Heart left ventricle (tissue), 16 donors: ENCODE measurements around the gene PERM1. TPM values are rescaled to one million over a fixed set of nuclear protein-coding genes. Genes with fewer than 3 reads are reported as not detected.

Experiments used
- ATAC-seq, 4 donors: fragments of 200-7000 bp; cut with Tn5 transposase; one replicate each; pipeline ENCODE4 v1.9.1; 2020 to 2022; ENCODE audit warnings: moderate library complexity in 4 of 4, mild to moderate bottlenecking in 3 of 4, moderate number of reproducible peaks in 1 of 4
- DNase-seq, 5 donors: peaks; one replicate each; pipeline ENCODE4 v3.0.0-alpha.2; 2020
- H3K27ac ChIP-seq, 12 donors: fragments of 200-600 bp; sonication (generic) in 4 of 12; one replicate each; pipeline versions ENCODE4 v1.5.0 to v1.8.0; 2016 to 2022; ENCODE audit warnings: mild to moderate bottlenecking in 2 of 12
- H3K27me3 ChIP-seq, 9 donors: fragments of 200-600 bp; sonication (generic) in 2 of 9; one replicate each; pipeline versions ENCODE4 v1.5.1 to v1.8.0; 2016 to 2022; ENCODE audit warnings: mild to moderate bottlenecking in 3 of 9
- H3K36me3 ChIP-seq, 9 donors: fragments of 200-600 bp; sonication (generic) in 2 of 9; one replicate each; pipeline versions ENCODE4 v1.5.0 to v1.8.0; 2018 to 2022; ENCODE audit warnings: mild to moderate bottlenecking in 2 of 9
- H3K4me1 ChIP-seq, 12 donors: fragments of 200-600 bp; sonication (generic) in 4 of 12; one replicate each; pipeline versions ENCODE4 v1.5.0 to v1.8.0; 2016 to 2022; ENCODE audit warnings: mild to moderate bottlenecking in 3 of 12
- H3K4me3 ChIP-seq, 12 donors: fragments of 200-600 bp; sonication (generic) in 4 of 12; one replicate each; pipeline versions ENCODE4 v1.5.0 to v1.8.0; 2017 to 2022; ENCODE audit warnings: mild to moderate bottlenecking in 9 of 12, moderate library complexity in 4 of 12
- H3K9me3 ChIP-seq, 12 donors: fragments of 200-600 bp; sonication (generic) in 4 of 12; one replicate each; pipeline versions ENCODE4 v1.5.0 to v1.8.0; 2016 to 2022; ENCODE audit warnings: mild to moderate bottlenecking in 1 of 12
- POLR2A ChIP-seq, 2 donors: fragments of 450-650 bp; IDR thresholded peaks; one replicate each; pipeline ENCODE4 v1.6.1; 2017; ENCODE audit warnings: antibody characterized with exemption in 2 of 2, mild to moderate bottlenecking in 2 of 2, moderate library complexity in 2 of 2
- WGBS, 4 donors: extraction: QIAGEN DNeasy Blood & Tissue Kit in 2 of 4; methylation state at CpG; one replicate each; pipeline versions ENCODE4 v1.1.5 to v1.1.7; 2013 to 2018; 5-methylcytosine and 5-hydroxymethylcytosine counted together
- intact Hi-C, 10 donors: fragments of 100-400 bp; cut with DNase I; formaldehyde crosslinking; loops; one replicate each; pipeline versions ENCODE4 v1.11.1 to v1.14.2; 2022
- polyA plus RNA-seq, 2 donors: library from polyadenylated mRNA; stranded (reverse); fragments of 200-250 nt; gene quantifications; one replicate each; pipeline ENCODE4 v1.2.3, GENCODE V29; 2013
- total RNA-seq, 9 donors: library from RNA; depleted of rRNA in 2 of 9; stranded (reverse); fragments of >200 nt in 2 of 9; fragmentation: NEBNext Ultra II Directional in 3 of 9; extraction: Animal tissue kit (Norgen Biotek cat#: 25700) in 3 of 9; gene quantifications; one replicate each; pipeline versions ENCODE4 v1.1.0 to v1.2.4, GENCODE V29; 2016 to 2023
- TF ChIP-seq, protein P1 (sequence below), 12 donors: fragments of 200-600 bp; sonication (generic) in 4 of 12; IDR thresholded peaks; one replicate each; pipeline versions ENCODE4 v1.5.0 to v1.8.0; 2018 to 2022; ENCODE audit warnings: antibody characterized with exemption in 12 of 12, mild to moderate bottlenecking in 5 of 12
- donor health status: ischemic (EF 13 %, LVEDD 7.1; RV severe dilation, severe dysfunction).
- donor health status: healthy with polysubstance abuse.
- donor health status: DM: no; HTN: yes; CAD: no.
- donor health status: DM: no; HTN: no; CAD: no.
- donor health status: ischemic (EF 25% LVEDD 6.9; RV normal size, moderate dysfunction).
- donor health status: ischemic (EF 25% LVEDD 5.7; RV mildly dilated, moderate dysfunction).
- donor health status: healthy.
- donor health status: DM: yes; HTN: yes; CAD: no.
- donor health status: ischemic (EF 35%, LVEDD 5.7; RV mildly dilated, moderate dysfunction).
- donor health status: nonischemic (EF 11% LVEDD 7.7; RV severe dilation, severe dysfunction).
- donor health status: DM: yes; HTN: yes; CAD: no.
- donor health status: PGD.
- donor health status: ischemic (EF 29% LVEDD 5.4; RV normal size, mild dysfunction).
- donor health status: nonischemic (EF 23%, LVEDD 6.1; RV moderate dilation, normal function).

The PERM1 gene
- total and polyA plus RNA-seq, 11 donors: 52.8 to 353 (median 104) TPM

DNA sequence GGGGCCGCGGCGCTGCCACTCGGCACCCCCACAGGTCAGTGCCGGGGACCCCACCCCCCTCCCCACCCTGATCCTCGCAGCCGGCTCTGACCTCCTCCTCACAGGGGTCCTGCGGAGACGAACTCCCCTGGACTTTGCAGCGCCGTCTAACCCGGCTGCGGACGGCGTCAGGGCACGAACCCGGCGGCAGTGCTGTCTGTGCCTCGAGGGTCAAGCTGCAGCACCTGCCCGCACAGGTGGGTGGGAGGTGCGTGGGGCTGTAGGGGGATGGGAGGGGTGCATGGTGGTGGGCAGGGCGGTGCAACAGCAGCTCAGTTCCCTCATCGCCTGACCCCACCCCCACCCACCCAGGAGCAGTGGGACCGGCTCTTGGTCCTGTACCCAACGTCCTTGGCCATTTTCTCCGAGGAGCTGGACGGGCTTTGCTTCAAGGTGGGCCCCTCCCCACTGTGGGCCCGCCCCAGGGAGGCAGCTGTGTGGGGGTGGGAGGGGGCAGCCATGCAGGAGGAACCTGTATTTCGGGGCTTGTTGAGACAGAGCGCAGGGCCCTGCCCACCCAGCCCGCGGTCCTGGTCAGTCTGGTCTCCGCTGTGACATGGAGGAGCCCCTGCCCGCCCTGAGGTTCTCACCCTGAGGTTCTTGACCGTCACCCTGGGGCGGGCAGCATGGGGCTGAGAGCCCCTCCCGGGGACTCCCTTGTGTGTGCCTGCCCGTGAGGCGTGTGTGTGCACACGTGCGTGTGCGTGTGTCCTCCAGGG is 10.7 kb downstream of the PERM1 start:
- intact Hi-C loops: loop anchor here in 1 of 10 donors (10.0 kb wide), 1 partner anchor 524 kb away; no protein-coding TSS in a partner anchor
- DNase-seq: peak in 3 of 5 donors; percentile 7 to 25 (median 17)
- H3K27me3 ChIP-seq: peaks cover 0 to 68% (median 46%) of the 10 kb centered on the region in 9 donors
- H3K36me3 ChIP-seq: no peaks in the 10 kb centered on the region
- no peak overlapping the region for H3K4me3 ChIP-seq
- TF ChIP-seq POLR2A (IDR thresholded peaks at IDR 0.05): no peak
- TF ChIP-seq, protein P1, sequence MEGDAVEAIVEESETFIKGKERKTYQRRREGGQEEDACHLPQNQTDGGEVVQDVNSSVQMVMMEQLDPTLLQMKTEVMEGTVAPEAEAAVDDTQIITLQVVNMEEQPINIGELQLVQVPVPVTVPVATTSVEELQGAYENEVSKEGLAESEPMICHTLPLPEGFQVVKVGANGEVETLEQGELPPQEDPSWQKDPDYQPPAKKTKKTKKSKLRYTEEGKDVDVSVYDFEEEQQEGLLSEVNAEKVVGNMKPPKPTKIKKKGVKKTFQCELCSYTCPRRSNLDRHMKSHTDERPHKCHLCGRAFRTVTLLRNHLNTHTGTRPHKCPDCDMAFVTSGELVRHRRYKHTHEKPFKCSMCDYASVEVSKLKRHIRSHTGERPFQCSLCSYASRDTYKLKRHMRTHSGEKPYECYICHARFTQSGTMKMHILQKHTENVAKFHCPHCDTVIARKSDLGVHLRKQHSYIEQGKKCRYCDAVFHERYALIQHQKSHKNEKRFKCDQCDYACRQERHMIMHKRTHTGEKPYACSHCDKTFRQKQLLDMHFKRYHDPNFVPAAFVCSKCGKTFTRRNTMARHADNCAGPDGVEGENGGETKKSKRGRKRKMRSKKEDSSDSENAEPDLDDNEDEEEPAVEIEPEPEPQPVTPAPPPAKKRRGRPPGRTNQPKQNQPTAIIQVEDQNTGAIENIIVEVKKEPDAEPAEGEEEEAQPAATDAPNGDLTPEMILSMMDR (IDR thresholded peaks at IDR 0.05): no peak
- H3K9me3 ChIP-seq: no peaks in the 10 kb centered on the region
- ATAC-seq: peak in 1 of 4 donors; percentile 0
- H3K27ac ChIP-seq: no peak overlapping the region
- peaks cover 4 to 51% (median 17%) of the 10 kb centered on the region in 12 donors for H3K4me1 ChIP-seq
- 36 to 89% (median 47%) methylated on average over 7 to 42 of the region's 42 CpGs for WGBS, 4 donors

DNA sequence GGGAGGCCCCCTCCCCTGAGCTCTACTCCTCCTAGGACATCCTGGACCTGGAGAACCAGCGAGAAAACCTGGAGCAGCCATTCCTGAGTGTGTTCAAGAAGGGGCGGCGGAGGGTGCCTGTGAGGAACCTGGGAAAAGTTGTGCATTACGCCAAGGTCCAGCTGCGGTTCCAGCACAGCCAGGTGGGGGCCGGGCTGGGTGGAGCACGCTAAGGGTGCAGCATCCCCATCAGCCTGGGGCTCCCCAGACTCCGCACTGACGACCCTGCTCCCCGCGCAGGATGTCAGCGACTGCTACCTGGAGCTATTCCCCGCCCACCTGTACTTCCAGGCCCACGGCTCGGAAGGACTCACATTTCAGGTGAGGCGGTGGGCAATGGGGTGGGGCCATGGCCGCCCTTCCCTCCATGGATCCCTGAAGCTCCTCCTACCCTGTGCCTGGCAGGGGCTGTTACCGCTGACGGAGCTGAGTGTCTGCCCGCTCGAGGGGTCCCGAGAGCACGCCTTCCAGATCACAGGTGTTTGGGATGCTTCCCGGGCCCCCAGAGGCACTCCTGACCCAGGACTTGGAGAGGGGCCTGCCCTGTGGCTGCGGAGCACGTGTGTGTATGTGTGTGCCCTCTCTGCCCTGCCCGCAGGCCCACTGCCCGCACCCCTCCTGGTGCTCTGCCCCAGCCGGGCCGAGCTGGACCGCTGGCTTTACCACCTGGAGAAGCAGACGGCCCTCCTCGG is 11.5 kb downstream of the PERM1 start:
- no peak for TF ChIP-seq POLR2A (IDR thresholded peaks at IDR 0.05)
- TF ChIP-seq, protein P1 (IDR thresholded peaks at IDR 0.05): no peak
- WGBS, 4 donors: 13 to 24% (median 15%) methylated on average over 19 to 33 of the region's 33 CpGs
- Histone ChIP-seq H3K27ac (no peak overlapping the region), H3K27me3 (peaks cover 0 to 61% (median 40%) of the 10 kb centered on the region in 9 donors), H3K4me1 (peaks cover 4 to 48% (median 15%) of the 10 kb centered on the region in 12 donors), H3K36me3 (no peaks in the 10 kb centered on the region), H3K9me3 (no peaks in the 10 kb centered on the region), H3K4me3 (no peak overlapping the region)
- DNase-seq: peak in 2 of 5 donors; percentile 5 to 60
- no peak for ATAC-seq
- intact Hi-C loops: loop anchor here in 1 of 10 donors (10.0 kb wide), 1 partner anchor 524 kb away; no protein-coding TSS in a partner anchor

DNA sequence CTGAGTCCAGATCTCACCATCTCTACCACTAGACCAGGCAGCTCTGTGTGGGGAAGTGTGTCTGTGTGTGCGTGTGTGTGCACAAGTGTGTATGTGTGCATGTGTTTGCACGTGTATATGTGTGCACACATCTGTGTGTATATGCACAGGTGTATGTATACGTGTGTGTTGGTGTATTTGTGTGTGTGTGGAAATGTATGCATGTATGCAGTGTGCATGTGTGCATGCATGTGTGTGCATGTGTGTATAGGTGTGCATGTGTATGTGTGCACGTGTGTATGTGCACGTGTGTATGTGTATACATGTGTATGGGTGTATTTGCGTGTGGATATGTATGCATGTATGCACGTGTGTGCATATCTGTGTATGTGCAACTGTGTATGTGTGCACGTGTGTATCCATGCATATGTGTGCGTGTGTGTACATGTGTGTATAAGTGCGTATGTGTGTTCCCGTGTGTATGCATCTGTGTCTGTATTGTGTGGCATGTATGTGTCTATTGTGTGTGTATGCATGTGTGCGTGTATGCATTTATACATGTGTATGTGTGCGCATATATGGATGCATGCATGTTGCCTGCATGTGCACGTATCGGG is 12.5 kb downstream of the PERM1 start:
- Histone ChIP-seq H3K9me3 (no peaks in the 10 kb centered on the region), H3K27me3 (peaks cover 0 to 50% (median 29%) of the 10 kb centered on the region in 9 donors), H3K36me3 (no peaks in the 10 kb centered on the region), H3K4me1 (peaks cover 4 to 48% (median 15%) of the 10 kb centered on the region in 12 donors), H3K27ac (no peak overlapping the region), H3K4me3 (no peak overlapping the region)
- WGBS, 4 donors: 81 to 85% (median 82%) methylated on average over 15 of the region's 15 CpGs
- DNase-seq (no peak), ATAC-seq (no peak)
- intact Hi-C loops: loop anchor here in 1 of 10 donors (10.0 kb wide), 1 partner anchor 65 kb away; no protein-coding TSS in a partner anchor
- TF ChIP-seq, protein P1 (IDR thresholded peaks at IDR 0.05): no peak
- no peak for TF ChIP-seq POLR2A (IDR thresholded peaks at IDR 0.05)
